ENCODE results near the gene PARD3. TPM values are rescaled to one million over a fixed set of nuclear protein-coding genes. Genes with fewer than 3 reads are reported as not detected.

The PARD3 gene
- total and polyA plus RNA-seq, 10 of the 15 experiments (the other 5 are each of a cell fraction or from before 2014, with no cell fraction given), result 2.6 to 43.1 (median 13.9) TPM

DNA sequence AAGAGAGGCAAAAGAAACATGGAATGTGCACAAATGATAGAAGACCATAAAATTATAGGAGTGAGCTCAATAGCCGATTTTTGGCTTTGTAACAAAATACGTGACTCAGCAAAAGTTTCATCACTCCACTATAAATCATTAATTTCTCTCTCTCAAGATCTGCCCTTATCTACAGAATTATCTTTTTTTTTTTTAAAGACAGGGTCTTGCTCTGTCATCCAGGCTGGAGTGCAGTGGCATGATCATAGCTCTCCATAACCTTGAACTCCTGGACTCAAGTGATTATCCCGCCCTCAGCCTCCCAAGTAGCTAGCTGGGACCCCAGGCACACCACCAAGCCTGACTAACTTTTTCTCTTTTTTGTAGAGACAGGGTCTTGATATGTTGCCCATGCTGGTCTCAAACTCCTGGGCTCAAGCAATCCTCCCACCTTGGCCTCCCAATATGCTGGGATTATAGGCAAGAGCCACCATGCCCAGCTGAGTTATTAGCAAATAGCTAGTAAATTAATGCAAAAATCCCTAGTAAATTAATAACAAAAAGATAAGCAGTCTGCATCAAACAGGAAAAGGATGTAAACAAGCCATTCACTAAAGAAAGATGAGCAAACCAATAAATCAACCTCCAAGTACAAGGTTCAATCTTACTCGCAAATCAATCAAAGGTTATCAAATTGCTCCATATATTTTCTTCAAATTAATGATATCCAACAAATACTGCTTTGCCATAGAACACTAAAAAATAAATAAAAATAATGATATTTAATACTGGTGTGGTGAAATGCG lies 450.7 kb downstream of the PARD3 start:
- POLR2A ChIA-PET, result no interaction called here
- ATAC-seq (no peak), FAIRE-seq (no peak), DNase-seq (ENCODE audit: low read depth, low spot score) (no peak)
- no peak overlapping the region for H2AFZ ChIP-seq (ENCODE audit: control insufficient read depth, low read depth, low read length)
- 73% methylated on average over 5 of the region's 5 CpGs for WGBS (ENCODE audit: insufficient coverage, insufficient replicate concordance, low lambda C conversion rate, missing lambda C conversion rate)
- BruUV-seq (replicated peaks), result no TSS peak
- RAD21 ChIA-PET (ENCODE audit: unreplicated experiment), result interaction anchor here (1.0 kb wide), 1 partner anchor 9 kb away, joined by 4 read pairs; no protein-coding TSS in a partner anchor
- H3K9ac ChIP-seq (ENCODE audit: control insufficient read depth, insufficient read depth, low read length), result no peak overlapping the region
- H3K9me3 ChIP-seq (replicated peaks; ENCODE audit: control insufficient read depth, insufficient read depth, low read length), result no peaks in the 10 kb centered on the region
- CTCF ChIA-PET, result interaction anchor here (0.7 kb wide), 1 partner anchor 9 kb away, joined by 3 read pairs; no protein-coding TSS in a partner anchor
- H3K79me2 ChIP-seq (ENCODE audit: control insufficient read depth, insufficient read depth, low read length), result no peaks in the 10 kb centered on the region
- SMC1A ChIA-PET (ENCODE audit: uncharacterized antibody, unreplicated experiment), result interaction anchor here (0.6 to 1.6 kb wide), 10 partner anchors 9 to 144 kb away, joined by 3 to 5 read pairs (median 3); no protein-coding TSS in a partner anchor
- TF ChIP-seq REST (IDR thresholded peaks at IDR 0.05; ENCODE audit: low read depth, low read length) (no peak), RAD21 (IDR thresholded peaks at IDR 0.05; ENCODE audit: insufficient read depth, low read depth, low read length) (no peak), HDAC6 (IDR thresholded peaks at IDR 0.05; ENCODE audit: unreplicated experiment) (no peak), SP1 (IDR thresholded peaks at IDR 0.05; ENCODE audit: low read depth, low read length) (no peak), CREM (IDR thresholded peaks at IDR 0.05; ENCODE audit: low read depth) (no peak), CTCF (IDR thresholded peaks at IDR 0.05 in 2 of 3, conservative IDR thresholded peaks at IDR 0.05 in 1 of 3; ENCODE audit: control insufficient read depth in 2 of 3, extremely low read depth in 1 of 3, insufficient read depth in 1 of 3, low read depth in 3 of 3, low read length in 3 of 3) (no peak), PAX8 (IDR thresholded peaks at IDR 0.05) (no peak), PML (IDR thresholded peaks at IDR 0.05; ENCODE audit: low read length) (no peak), NR2C1 (IDR thresholded peaks at IDR 0.05) (no peak), CREB1 (IDR thresholded peaks at IDR 0.05; ENCODE audit: low read depth) (no peak), NR2F1 (conservative IDR thresholded peaks at IDR 0.05) (no peak), ELK1 (IDR thresholded peaks at IDR 0.05; ENCODE audit: low read depth, low read length) (no peak), FOS (IDR thresholded peaks at IDR 0.05; ENCODE audit: borderline replicate concordance, extremely low read depth, insufficient read length) (no peak), BHLHE40 (IDR thresholded peaks at IDR 0.05; ENCODE audit: borderline replicate concordance in 1 of 2, low read depth in 2 of 2, low read length in 1 of 2) (no peak), SMAD1 (IDR thresholded peaks at IDR 0.05; ENCODE audit: low read depth, partially characterized antibody) (no peak), ZZZ3 (IDR thresholded peaks at IDR 0.05; ENCODE audit: control insufficient read depth, insufficient read length, low read depth) (no peak)
- no peaks in the 10 kb centered on the region for H3K27me3 ChIP-seq (replicated peaks in 1 of 2; ENCODE audit: control insufficient read depth in 2 of 2, insufficient read depth in 2 of 2, low read length in 1 of 2)
- H3K27ac ChIP-seq (ENCODE audit: control insufficient read depth, insufficient read depth), result no peak overlapping the region
- H4K20me1 ChIP-seq (ENCODE audit: control insufficient read depth, insufficient read depth), result no peaks in the 10 kb centered on the region
- no peak overlapping the region for H3K4me2 ChIP-seq (ENCODE audit: control insufficient read depth, insufficient read depth)
- no peaks in the 10 kb centered on the region for H3K36me3 ChIP-seq (ENCODE audit: control insufficient read depth in 2 of 2, insufficient read depth in 2 of 2, low read length in 1 of 2)
- intact Hi-C loops (cut with micrococcal nuclease; ENCODE audit: unreplicated experiment) (no loop called here), in situ Hi-C loops (cut with MboI) (no loop called here)
- no peaks in the 10 kb centered on the region for H3K4me1 ChIP-seq (ENCODE audit: control insufficient read depth, insufficient read depth, low read length)
- H3K4me3 ChIP-seq, result no peak overlapping the region

All from GM12878 (cell line).